ENCODE results near the gene EHF.

DNA sequence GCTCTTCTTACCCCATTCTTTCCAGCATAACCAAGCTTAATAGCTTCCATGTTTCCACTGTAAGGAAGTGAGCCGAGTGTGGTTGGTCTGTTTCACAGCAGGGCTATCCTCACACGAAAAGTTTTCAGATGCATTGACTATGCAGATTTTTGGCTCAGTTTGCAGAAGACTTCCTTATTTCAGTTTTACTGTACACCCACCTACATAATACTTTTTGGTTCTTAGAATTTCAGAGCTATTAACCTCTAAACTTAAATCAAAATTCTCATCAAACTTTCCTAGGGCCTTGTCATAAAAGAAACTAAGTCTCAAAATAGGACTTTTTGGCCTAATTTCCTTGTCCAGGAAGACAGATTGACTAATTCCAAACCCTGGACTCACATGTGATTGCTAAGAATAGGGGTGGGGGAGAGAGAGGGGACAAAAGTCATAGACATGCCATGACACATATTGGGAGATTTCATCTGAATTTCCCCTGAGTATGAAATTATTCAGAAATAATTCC, 7.3 kb upstream of the EHF start:
- TF ChIP-seq, protein P1, sequence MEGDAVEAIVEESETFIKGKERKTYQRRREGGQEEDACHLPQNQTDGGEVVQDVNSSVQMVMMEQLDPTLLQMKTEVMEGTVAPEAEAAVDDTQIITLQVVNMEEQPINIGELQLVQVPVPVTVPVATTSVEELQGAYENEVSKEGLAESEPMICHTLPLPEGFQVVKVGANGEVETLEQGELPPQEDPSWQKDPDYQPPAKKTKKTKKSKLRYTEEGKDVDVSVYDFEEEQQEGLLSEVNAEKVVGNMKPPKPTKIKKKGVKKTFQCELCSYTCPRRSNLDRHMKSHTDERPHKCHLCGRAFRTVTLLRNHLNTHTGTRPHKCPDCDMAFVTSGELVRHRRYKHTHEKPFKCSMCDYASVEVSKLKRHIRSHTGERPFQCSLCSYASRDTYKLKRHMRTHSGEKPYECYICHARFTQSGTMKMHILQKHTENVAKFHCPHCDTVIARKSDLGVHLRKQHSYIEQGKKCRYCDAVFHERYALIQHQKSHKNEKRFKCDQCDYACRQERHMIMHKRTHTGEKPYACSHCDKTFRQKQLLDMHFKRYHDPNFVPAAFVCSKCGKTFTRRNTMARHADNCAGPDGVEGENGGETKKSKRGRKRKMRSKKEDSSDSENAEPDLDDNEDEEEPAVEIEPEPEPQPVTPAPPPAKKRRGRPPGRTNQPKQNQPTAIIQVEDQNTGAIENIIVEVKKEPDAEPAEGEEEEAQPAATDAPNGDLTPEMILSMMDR (IDR thresholded peaks at IDR 0.05; ENCODE audit: low read depth, low read length, poor library complexity, severe bottlenecking) = no peak
- no peak for TF ChIP-seq EZH2phosphoT487 (IDR thresholded peaks at IDR 0.05; ENCODE audit: borderline replicate concordance, low read length)

Measured in DOHH2 (cell line).